NCI-H2196 (cell line): ENCODE measurements around the gene MRTFB.
"Not testable (repeated sequence)": the region's sequence is repeated elsewhere in the genome, so short reads cannot be mapped to it uniquely, and the experiment has no call there.

Experiments
- DNase-seq: peaks from one replicate; lab custom pipeline; 2025; ENCODE audit not compliant: unreplicated experiment; lab: John Stamatoyannopoulos, UW

MRTFB gene

GRCh38 chr16:14070877-14071575 is at the start of gene MRTFB:
Gene MRTFB, plus strand, starts transcription at chr16:14071319. Its CDS starts 69,288 bp downstream, at chr16:14140607.
- peak; percentile 98 for DNase-seq

GRCh38 chr16:14023526-14023925 is 47.6 kb upstream of the MRTFB start:
- not testable (repeated sequence) for DNase-seq

DNA sequence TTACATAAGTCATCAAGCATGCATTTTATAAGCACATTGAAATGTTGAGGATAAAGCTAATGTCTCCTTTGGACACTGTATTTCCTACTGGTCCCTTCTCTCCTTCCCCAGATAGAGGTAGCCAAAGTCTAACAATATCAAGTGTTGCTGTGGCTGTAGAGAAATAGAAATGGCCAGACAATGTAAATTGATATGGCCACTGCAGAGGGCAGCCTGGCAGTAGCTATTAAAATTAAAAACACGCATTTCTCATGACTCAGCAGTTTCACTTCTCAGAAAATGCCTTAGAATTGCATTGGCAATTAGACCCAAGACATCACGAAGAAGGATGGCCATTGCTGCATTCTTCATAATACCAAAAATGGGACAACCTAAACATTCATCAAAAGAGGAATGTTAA is 46.8 kb upstream of the MRTFB start:
- DNase-seq, result peak; percentile 44

DNA sequence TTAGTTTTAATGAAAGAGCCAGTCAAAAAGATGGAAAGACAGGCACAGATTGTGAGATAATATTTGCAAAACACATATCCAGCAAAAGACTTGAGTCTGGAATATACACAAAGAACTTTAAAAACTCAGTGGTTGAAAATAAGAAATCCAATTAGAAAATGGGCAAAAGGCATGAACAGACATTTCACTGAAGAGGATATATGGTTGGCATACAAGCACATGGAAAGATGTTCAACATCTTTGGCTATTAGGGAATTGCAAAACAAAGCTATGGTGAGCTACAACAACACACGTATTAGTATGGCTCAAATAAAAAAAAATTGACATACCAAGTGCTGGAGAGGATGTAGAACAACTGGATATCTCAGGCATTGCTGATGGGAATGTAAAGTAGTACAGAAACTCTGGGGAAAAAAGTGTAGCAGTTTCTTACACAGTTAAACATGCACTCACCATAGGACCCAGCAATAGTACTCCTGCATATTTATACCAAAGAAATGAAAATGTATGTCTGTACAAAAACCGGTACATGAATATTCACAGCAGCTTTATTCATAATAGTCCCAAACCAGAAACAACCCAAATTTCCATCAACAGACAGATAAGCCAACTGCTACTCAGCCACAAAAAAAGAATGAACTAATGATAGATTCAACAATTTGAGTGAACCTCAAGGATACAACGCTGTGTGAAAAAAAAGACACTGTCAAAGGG is 44.4 kb upstream of the MRTFB start:
- no peak for DNase-seq

- peak; percentile 84 for DNase-seq
These were observed 42.9 kb upstream of the MRTFB start for GRCh38 chr16:14028202-14028601.

- DNase-seq, result no peak
These were observed 41.5 kb upstream of the MRTFB start for GRCh38 chr16:14029658-14030057.

DNA sequence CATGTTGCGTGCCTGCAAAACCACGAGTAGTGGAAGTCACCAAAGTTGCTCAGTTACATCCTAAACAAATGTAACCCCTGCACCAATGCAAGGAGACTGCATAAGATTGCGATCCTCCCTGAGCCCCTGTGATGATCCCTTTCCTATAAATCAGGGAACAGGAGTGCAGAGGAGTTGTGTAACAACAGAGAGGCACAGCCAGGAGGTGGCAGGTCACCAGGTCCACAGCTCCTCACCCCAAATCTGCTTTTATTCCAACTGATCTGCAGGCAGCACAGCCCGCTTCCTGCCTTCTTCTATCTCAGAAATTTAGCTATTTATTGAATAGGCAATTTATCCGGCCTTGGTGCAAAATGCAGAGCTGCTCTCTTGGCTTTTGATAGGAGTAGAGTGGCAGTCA is 36.0 kb upstream of the MRTFB start:
- DNase-seq, result no peak

GRCh38 chr16:14036889-14037288 is 34.2 kb upstream of the MRTFB start:
- no peak for DNase-seq

DNA sequence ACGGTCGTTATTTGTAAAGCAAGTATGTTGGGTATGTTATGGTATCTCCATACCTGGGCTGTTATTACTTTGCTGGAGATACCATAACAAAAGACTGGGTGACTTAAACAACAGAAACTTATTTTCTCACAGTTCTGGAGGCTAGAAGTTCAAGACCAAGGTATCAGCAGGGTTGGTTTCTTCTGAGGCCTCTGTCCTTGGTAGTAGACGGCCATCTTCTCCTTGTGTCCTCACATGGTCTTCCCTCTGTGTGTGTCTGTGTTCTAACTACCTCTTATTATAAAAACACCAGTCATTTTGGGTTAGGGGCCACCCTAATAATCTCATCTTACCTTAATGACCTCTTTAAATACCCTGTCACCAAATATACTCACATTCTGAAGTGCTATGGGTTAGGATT is 33.2 kb upstream of the MRTFB start:
- DNase-seq, result no peak

GRCh38 chr16:14041164-14041563 is 30.0 kb upstream of the MRTFB start:
- no peak for DNase-seq

- no peak for DNase-seq
These were observed 28.4 kb upstream of the MRTFB start for GRCh38 chr16:14042706-14043105.

- DNase-seq, result no peak
These were observed 27.8 kb upstream of the MRTFB start for GRCh38 chr16:14043278-14043677.

GRCh38 chr16:14043793-14044192 is 27.3 kb upstream of the MRTFB start:
- no peak for DNase-seq

- DNase-seq, result not testable (repeated sequence)
These were observed 23.8 kb upstream of the MRTFB start for GRCh38 chr16:14047121-14047859.

GRCh38 chr16:14050291-14051027 is 20.7 kb upstream of the MRTFB start:
- no peak for DNase-seq

DNA sequence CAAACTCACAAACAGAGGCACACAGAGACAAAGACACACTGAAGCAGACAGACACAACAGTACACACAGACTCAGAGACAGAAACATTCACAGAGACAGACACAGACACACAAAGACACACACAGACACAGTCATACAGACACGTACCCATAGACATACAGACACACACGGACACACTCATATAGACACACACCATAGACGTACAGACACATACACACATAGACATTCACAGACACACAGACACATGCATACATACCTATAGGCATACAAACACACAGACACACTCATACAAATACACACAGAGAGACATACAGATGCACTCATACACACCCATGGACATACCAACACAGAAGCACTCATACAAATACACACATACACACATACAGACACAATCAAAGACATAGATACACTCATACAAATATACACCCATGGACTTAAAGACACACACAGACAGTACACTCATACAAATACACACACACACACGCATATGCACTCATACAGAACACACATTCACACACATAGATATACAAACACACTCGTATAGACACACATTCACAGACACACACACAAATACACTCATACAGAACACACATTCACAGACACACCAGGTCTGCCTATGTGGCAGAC is 19.9 kb upstream of the MRTFB start:
- no peak for DNase-seq

DNA sequence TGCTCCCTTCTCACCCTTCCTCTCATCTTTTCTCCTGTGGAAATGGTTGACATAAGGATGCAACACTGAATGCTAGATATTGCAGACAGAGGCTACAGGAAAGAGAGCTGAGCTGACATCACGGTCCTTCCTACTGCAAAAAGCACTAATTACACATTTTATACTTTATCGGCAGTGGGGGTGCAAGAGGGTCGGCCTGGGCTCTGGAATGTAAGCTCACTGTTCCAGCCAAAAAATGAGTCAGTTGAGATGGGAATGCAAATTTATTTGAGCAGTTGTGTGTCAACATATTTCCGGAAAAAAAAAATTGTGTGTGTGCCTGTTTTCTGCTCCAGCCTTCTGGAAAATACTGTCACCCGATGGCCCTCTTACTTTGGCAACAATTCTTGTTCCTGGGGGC is 14.1 kb upstream of the MRTFB start:
- DNase-seq, result no peak

DNA sequence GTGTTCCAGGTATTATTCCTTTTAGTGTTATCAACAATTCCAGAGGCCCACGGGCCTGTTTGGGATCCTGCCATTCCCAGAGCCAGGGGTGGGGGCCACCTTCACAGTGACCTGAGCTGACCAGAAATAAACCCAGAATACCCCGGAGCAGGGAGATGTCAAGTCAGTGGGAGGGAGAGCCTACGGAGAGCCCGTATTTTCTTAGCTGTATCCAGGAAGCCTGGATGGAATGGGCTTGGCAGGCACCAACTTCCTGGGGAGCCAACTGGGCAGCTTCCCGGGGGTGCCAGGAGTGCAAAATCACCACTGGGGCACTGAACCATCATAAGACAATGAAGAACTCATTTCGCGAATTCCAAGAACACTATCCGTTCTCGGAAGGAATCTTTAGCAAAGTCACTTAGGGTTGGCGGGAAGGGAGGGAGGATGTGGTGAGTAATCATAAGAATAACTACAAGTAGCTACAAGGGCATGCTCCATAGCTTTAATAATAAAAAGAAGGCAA is 13.2 kb upstream of the MRTFB start:
- no peak for DNase-seq

DNA sequence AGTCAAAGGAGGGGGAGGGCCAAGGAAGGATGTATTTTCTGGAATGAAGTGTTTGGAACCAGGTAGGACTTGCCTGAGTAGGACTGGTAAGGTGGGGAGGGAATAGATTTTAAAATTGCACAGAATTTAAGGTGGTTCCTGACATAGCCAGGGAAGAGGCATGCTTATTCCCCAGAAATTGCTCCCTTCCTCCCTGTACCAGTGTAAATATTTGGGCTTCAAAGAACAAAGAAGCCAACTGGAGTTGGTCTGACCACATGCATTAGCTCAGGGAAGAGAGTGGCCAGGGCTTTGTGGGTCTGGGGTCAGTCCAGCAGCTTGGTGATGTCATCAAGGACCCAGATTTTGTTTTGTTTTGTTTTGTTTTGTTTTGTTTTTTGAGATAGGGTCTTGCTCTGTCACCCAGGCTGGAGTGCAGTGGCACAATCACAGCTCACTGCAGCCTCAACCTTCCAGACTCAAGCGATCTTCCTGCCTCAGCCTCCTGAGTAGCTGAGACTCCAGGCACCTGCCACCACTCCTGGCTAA is 9.3 kb upstream of the MRTFB start:
- DNase-seq, result no peak

DNA sequence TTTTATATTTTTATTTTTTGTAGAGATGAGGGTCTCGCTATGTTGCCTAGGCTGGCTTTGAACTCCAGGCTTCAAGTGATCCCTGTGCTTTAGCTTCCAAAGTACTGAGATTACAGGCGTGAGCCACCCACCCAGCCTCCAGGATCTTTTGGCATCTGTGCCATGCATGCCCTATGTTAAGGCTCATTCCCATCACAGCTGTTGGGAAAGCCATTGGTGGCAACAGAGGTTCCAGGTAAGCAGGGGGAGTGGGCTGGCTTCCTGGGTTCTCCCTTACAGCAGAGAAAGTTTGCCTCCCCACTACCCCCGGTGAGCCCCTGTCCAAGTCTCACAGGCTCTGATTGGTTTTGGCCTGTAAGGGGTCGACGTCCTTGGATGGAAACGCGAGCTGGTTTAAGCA is 8.9 kb upstream of the MRTFB start:
- no peak for DNase-seq
